GM18502 (cell line): ENCODE measurements around the gene GRM1.

ENCODE experiments used
- ATAC-seq: cut with Tn5 transposase; IDR thresholded peaks from one replicate; pipeline ENCODE4 v1.9.1; 2021; ENCODE audit warnings: mild to moderate bottlenecking; ENCODE audit not compliant: unreplicated experiment, poor library complexity

GRM1 gene

DNA sequence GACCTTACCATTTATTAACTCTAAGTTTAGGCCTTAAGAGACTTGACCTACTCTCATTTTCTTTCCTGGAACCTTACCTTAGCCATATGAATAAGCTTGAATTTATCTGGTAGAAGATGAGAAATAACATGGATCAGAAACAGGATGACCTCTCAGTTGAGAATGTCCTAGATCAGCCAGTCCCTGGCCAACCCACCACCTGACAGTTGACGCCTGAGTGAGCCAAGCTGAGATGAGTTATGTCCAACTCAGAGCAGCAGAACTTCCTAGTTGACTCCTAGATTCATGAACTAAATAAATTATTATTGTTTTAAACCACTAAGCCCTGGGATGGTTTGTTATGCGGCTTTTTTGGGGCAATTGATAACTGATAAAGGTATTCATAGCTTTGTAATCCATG lies 281.8 kb downstream of the GRM1 start:
- ATAC-seq, result no peak

DNA sequence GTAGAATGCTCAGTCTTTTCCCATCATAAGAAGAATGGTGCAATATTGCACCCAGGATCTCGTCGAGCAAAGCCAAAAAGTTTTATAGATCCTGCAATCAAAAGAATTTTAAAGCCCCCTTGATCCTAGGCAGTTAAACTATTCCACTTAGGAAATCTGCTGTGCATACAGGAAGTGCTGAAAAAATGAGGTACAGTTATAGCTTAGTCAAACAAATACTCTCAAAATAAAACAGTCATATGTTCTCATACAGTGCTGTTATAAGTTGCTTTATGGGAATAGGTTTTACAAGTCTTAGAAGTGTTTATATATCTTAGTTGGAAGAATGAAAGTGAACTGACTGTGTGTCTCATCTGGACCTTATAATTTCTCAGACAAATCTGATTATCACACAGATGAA lies 282.2 kb downstream of the GRM1 start:
- ATAC-seq, result no peak

DNA sequence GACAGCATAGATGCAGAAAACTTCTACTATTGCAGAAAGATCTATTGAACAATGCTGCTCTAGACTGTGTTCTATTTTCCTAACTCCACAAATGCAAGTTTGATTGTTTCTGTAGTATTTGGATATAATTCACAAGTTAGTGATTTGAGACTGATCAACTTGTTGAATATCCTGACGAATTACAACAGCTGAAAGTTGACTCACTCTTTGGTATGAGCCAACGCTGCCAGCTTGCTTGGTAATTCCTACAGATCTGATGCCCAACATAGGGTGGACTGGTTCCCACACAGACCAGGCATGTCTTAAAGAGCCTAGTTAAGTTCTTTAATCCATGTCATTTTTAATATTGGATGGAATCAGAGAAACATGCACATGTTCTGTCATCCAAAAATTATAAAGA lies 283.7 kb downstream of the GRM1 start:
- no peak for ATAC-seq

DNA sequence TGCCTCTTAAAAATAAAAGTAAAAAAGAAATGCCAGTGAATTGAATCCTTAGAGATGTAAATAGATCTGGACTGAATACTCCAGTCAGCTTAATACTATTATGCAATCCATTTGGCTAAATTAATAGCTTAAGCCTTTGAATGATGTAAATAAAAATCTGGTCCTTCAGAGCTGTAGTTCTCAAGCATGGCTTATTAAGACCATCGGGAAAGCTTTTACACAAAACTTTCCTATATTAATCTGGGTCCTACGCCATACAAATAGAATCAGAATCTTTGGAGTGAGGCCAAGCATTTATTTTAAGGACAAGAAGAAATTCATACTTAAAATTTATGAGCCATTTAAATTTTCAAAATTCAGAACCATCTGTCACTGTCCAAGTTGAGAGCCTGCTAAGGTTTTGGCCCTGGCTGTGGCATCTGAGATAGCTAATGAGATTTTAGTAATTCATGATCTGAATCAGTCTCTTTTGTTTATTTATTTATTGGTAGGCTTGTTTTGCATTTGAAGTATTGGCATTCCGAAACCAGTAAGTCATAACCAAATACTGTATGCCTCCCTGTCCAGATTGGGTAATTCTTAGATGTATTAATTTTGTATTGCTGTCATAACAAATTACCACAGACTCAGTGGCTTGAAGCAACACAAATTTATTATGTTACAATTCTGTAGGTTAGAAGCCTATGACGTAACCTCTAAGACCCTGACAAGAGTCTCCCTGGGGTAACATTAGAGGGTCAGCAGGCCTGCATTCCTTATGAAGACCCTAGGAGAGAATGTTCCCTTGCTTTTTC lies 286.7 kb downstream of the GRM1 start:
- ATAC-seq, result no peak

DNA sequence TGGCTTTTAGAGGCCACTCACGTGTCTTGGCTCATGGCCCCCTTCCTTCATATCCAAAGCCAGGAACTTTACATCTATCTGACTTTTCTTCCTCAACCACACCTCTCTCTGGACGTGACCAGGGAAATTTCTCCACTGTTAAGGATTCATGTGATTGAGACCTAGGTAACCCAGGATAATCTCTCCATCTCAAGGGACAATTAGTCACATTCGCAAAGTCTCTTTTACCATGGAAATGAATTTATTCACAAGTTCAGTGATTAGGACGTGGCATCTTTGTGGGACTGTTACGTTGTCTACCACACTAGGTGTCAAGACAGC lies 287.3 kb downstream of the GRM1 start:
- no peak for ATAC-seq

DNA sequence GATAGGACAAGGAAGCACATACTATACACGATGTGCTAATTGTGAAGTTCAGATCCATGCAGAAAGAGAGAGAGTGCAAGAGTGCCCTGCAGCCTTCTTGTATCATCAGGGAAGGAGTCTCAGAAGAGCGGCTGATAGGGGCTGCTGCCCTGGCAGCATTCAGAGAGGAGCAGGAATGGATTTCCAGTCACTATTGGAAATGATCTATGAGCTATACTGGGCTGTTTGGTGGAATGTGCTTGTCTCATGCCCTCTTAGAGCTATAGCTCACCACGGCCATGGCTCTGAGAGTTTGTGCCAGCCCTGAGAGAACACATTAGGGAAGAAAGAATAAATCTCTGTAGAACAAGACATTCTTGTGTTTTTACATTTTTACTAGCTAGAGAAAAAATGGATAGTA lies 302.2 kb downstream of the GRM1 start:
- ATAC-seq, result no peak

DNA sequence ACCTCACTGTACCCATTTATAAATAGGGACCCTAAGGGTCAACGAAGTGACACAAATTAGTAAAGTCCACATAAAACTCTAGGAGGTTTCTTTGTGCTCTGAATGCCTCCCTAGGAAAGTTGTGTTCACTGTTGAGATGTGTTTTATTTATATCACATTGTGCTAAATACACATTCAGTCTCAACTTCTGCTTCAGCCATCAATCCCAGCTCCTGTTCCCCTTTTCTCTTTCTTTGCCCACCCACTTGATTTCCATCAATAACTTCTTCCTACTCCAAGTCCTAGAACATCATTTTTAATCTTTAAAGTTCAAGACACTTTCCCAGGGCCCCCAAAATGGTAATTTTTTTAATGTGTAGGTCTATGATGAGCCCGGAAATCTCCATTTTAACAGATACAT lies 306.5 kb downstream of the GRM1 start:
- ATAC-seq, result no peak

DNA sequence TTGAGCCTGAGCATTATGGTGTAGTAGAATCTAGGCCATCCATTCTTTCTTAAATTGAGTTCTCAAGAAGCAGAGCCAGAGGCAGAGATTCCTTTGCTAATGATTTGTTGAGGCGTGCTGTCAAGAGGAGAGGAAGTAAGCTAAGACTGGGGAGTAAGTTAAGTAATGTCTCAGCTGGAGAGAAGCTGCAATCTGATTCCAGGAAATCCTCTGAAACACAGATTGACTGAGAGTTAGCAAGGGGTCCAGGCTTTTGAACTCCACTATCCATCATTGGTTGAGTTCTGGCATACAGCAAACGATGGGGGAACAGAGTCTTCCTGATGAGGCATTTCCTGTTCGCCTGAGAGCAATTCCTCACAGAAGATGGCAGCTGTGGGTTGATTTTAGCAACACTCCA lies 307.3 kb downstream of the GRM1 start:
- ATAC-seq, result no peak

DNA sequence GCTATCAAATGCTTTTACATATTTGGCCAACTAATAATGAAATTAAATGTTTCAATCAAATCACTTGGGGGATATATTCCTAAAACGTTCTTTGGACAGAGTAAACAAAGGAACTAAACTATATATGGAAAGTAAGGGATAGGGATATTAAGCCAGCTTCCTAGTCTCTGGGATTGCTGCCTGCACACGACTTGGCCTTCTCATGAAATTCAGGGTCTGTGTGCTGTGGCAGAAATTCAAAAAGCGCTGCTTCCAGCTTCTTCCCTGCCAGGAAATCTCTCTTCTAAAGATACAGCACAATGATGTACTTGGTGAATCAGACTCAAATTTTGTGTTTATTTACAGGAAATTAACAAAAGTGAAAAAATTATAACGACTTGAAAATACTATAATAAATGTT lies 308.5 kb downstream of the GRM1 start:
- ATAC-seq, result no peak

DNA sequence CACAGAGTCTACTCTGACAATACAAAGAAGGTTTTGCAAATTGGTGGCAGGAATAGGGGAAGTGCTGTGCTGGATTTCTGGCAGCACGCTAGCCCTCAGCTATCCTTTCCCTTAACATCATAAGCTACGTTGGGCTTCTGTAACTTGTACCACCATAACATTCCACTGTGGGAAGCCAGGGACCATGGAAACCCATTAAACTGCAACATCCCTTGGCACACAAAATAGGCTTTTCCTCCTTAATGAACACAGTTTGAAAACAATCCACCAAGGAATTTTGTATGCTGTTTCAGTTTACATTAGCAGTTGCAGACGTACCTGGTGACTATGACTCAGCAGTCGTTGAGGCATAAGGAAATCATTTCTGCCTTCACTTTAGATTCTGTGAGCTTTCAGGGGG lies 310.9 kb downstream of the GRM1 start:
- no peak for ATAC-seq

DNA sequence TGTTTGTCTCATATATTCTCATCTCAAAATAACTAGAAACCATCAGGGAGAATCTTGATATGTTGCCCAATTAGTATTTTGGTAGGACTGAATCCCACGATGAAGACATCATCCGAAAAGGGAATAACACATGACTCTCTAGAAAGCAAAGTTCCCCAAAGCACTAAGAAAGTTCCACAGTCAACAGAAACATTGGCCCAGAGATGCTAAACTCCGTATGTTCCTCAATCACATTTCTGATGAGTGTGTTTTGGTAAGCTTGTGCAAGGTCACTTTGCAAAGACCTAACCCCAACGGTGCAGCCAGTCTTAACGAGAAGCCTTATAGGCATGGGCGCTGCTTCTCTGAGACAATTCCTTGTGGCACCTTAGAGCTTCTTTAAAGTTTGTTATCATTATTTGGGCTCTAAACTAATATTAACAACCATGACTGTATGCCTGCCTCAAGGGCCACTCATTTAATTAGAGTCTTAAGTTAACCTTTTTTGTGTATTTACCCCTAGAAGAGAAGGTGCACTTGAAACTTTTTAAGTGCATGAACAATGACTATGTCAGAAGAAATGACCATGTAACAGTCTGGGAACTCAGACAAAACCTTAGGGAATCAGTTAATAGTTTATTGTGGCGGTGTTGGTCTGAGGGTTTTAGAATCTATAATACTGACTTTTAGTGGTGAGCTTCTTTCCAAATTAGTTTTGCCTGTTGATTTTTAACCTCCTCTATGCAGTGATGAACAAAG lies 312.8 kb downstream of the GRM1 start:
- ATAC-seq, result no peak

DNA sequence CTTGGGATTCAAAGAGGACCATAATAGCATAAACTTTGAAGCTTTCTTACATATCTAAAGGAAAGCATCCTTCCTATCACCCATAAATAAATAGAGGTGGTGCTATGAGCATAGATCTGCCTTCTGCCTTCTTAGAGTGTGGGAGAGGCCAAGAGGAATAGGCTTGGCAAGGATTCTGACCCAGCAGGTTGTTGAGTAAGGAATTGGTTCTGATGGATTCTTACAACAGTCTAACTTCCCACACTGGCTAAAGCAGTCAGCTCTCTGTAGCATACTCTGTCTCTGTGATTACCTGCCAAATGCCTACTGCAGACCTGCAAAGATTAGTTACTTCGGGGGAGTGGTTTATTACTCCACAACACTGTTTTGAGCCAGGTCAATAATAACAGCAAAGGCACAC lies 316.7 kb downstream of the GRM1 start:
- ATAC-seq, result no peak

DNA sequence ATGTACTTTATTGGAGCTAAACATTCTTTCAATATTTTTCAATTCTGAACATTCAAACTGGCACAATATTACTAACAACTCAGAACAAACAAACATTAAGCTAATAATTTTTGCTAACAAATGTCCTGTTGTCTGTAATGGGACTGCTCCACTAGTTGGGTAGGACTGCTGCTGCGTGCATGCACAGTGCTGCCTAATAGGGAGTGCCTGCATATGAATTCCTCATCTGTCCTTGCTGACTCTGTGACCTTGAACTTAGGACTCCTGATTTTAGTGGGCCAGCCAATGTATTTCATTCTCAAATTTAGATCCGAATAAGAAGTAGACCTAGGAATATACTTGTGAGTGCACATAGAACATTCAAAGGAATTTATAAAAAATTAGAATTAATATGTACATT lies 318.2 kb downstream of the GRM1 start:
- no peak for ATAC-seq

DNA sequence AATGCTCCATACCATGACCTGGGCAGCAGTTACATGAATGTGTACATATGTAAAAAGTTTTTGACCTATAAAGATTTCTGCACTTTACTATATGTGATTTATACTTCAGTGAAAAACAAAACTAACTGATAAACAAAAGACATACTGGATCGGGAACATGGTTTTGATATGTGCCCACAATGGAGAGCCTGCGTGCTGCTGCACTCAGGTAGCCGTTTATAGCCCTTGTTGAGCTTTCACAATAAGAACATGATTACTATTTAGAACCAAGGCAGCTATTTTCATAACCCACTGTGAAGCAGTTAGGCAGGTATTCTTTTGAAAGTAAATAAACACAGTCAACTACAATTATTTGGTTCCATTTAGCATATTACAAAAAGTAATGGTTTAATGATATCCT lies 318.8 kb downstream of the GRM1 start:
- no peak for ATAC-seq

DNA sequence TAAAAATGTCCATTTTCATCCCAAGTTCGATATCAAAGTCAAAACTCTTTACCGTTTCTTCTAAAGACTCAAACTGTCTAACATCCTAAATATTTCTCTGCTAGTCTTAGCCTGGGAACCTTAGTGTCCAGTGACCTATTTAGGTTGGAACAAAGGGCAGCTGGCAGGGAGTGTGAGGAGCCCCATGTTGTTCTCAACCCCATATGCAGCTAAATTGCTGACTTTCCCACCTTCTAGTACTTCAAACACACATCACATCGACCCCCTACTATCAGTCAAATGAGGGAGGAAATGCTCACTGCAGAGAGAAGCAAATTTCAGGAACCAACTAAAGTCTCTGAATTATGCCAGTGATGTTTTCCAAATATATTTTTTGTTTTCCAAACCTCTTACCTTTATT lies 322.2 kb downstream of the GRM1 start:
- no peak for ATAC-seq

DNA sequence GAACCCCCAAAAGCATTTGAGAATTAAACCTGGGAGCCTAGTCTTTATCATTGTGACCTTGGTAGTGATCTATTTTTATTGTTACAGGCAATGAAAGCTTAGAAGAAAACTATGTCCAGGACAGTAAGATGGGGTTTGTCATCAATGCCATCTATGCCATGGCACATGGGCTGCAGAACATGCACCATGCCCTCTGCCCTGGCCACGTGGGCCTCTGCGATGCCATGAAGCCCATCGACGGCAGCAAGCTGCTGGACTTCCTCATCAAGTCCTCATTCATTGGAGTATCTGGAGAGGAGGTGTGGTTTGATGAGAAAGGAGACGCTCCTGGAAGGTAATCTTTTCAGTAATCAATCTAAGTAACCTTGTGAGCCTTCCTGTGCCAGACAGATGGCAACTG lies 323.3 kb downstream of the GRM1 start:
- no peak for ATAC-seq

DNA sequence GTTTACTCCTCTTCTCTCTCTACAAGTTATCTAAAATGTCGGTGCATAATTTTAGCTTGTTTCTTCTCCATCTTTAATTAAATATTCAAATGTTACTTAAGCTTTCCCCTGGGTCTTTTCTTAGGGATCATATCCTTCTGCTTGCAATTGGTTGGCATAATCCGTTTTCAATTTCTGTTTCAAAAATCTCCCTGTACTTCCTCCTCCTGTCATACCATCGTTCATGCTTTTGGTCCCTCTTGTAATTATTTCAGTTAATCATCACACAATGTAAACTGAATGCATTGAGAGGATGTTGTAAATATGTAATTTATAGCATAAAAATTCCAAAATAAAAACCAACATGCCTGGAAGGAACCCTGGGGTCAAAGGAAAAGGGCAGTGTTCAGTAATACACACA lies 325.6 kb downstream of the GRM1 start:
- ATAC-seq, result no peak

DNA sequence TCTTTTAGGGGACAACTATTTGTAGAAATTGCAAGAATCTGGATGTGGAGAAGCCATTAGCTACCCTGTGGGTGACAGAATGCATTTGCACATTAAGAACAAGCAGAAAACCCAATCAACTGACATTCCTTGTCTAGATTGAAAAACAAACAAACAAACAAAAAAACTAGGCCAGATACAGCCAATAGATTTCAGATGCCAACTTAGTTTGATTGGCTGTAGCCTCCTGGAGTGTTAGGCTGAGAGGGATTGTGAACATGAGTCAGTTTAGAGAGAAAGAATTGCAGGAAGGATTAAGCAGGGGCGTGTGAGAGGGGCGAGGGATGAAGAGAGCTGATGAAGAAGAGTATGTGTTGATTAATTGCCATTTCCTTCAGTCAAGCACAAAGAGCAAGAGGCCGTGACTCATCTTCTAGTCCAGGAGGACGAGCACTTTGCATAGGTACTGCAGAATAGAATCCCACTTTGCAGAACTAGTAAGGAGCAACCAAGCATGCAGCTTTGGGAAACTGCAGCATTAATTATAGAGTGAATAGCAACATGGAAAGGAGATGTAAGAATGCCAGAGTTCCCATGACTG lies 326.7 kb downstream of the GRM1 start:
- ATAC-seq, result no peak

DNA sequence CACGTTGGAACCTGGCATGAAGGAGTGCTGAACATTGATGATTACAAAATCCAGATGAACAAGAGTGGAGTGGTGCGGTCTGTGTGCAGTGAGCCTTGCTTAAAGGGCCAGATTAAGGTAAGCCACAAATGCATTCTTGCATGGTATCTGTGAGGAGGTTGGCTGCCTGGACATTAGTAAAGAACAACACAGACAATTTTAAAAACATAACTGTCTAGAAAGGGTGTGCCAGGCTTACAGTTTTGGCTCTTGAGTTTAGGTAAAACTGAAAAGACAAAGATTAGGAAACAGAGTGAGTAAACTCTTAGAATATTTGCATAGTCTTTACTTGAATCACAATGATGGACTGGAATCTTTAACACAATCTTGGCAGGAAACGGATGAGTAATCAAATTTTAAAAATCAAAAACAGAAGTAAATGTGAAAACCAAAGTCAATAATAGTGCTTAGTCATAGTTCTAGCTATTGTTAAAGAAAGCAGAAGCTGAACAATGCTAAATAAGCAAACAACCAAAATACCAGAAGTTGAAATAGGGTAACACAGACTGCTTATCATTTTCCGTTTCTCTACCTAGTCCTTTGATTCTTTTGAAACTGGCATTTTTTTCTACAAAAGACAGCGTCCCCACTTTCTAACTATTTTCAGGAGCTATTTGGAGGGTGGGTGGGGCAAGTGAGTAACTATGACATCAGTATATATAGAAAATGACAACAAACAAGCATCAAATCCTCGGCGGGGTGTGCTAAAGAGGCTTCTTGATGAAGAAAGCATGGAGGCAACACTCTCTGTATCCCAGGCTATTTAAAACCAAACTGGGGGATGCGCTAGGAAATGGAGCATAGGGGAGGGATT lies 328.9 kb downstream of the GRM1 start:
- peak; percentile 81 for ATAC-seq

DNA sequence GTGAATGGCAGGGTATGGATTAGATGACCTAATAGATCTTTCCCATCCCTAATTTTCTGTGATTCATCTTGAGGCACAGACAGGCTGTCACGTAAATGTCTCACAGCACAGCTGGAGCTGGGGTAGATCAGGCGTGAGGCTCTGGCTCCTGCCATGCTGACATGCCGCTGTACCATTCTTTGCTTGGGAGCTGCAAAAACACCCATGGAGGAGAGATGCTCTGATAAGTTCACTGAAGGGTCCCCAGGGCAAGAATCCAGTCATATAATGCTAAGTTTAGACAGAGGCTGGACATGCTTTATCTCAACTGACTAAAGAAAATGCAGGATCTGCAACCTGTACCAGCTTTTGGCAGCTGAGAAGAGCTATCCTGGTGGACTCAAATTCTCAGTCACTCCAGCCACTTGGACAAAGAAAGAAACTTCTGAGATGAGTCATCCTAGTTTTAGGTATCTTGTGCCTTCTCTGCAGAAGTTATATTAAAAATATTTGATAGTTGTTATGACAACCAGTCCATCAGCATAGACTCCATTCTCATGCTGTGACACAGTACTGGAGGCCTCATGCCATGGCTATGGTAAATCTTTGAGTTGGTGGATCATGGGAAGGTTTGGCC lies 329.7 kb downstream of the GRM1 start:
- ATAC-seq, result no peak

DNA sequence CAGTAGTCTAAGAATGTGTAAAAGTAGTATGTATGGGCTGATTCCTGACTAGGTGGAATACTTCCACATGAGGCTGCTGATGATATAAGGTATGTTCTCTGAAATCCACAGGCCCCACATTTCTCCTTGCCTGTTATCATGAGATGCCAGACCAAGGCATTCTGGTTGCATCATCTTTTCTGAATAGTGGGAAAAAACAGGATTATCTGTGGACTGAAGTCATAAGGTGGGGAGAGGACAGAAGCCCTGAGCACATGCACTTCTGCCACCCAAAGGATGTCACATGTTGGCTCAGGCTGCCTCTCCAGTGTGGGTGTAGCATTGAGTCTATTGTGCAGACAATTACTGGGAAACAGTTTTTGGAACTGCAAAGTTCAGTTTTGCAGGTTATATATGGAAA lies 330.3 kb downstream of the GRM1 start:
- ATAC-seq, result no peak
